HepG2 (cell line): ENCODE measurements around the gene NPPA. TPM values are rescaled to one million over a fixed set of nuclear protein-coding genes. Genes with fewer than 3 reads are reported as not detected.

ENCODE experiments used
- ATAC-seq: fragments of 200-7000 bp; cut with Tn5 transposase; 3 replicates; pipeline ENCODE4 v1.9.1; 2020; ENCODE audit warnings: mild to moderate bottlenecking, moderate library complexity
- BruUV-seq: library from RNA; stranded (reverse); fragments of 400-500 nt; replicated peaks from 2 replicates; lab custom pipeline; 2021; lab: Mats Ljungman, UMichigan
- CTCF ChIA-PET: fragments of 300-600 bp; formaldehyde crosslinking; extraction: SDS; loops from one replicate; lab custom pipeline; 2021; ENCODE audit warnings: low total read pairs, inconsistent platforms, low intra/inter-chr PET ratio; lab: Yijun Ruan, JAX
- POLR2A ChIA-PET: fragments of 350-600 bp; sonication (Branson Sonifier 250); formaldehyde crosslinking; loops from one replicate; lab custom pipeline; 2020; ENCODE audit warnings: antibody characterized with exemption, inconsistent platforms; lab: Yijun Ruan, JAX
- DNase-seq: peaks from one replicate; pipeline ENCODE4 v3.0.0-alpha.2; 2015; ENCODE audit warnings: low spot score
- FAIRE-seq: peaks from 3 replicates; lab custom pipeline; 2011; peaks lifted over from hg19 to GRCh38; lab: Jason Lieb, UNC
- H2AFZ ChIP-seq: one replicate; pipeline ENCODE4 v1.6.1; 2011; ENCODE audit warnings: low read length, inconsistent platforms
- H3K27ac ChIP-seq: fragments of 300-600 bp; 3 replicates; pipeline ENCODE4 v1.8.0; 2011; ENCODE audit warnings: mixed run types, mild to moderate bottlenecking, mixed read lengths, low read length, inconsistent platforms; ENCODE audit not compliant: insufficient read depth; ENCODE audit errors: extremely low read length
- H3K27me3 ChIP-seq, 2 experiments: fragments of 200-600 bp in 1 of 2; 2 replicates in 1 of 2; 3 replicates in 1 of 2; pipeline versions ENCODE4 v1.6.0 to v1.8.0; 2011; ENCODE audit warnings: low read length in 2 of 2, mild to moderate bottlenecking in 2 of 2, moderate library complexity in 2 of 2, inconsistent platforms in 1 of 2; ENCODE audit not compliant: insufficient read depth in 2 of 2, control insufficient read depth in 1 of 2
- H3K36me3 ChIP-seq, 2 experiments: fragments of 200-600 bp in 1 of 2; replicated peaks in 1 of 2; 2 replicates in 1 of 2; 3 replicates in 1 of 2; pipeline versions ENCODE4 v1.5.1 to v1.8.0; 2011; ENCODE audit warnings: low read length in 2 of 2, inconsistent platforms in 1 of 2; ENCODE audit not compliant: insufficient read depth in 2 of 2, control insufficient read depth in 1 of 2
- H3K4me1 ChIP-seq: 2 replicates; pipeline ENCODE4 v1.5.1; 2012; ENCODE audit warnings: low read length, inconsistent platforms; ENCODE audit not compliant: insufficient read depth
- H3K4me2 ChIP-seq: 2 replicates; pipeline ENCODE4 v1.6.0; 2011; ENCODE audit warnings: low read depth, low read length, inconsistent platforms
- H3K4me3 ChIP-seq, 3 experiments: fragments of 200-600 bp in 1 of 3; sonication (generic), shearing (Covaris generic) in 1 of 3; replicated peaks in 1 of 3; 2 replicates each; pipeline ENCODE4 v1.5.1; 2011 to 2016; ENCODE audit warnings: low read length in 3 of 3, inconsistent platforms in 2 of 3, low read depth in 2 of 3, mild to moderate bottlenecking in 2 of 3, control low read depth in 1 of 3, mixed read lengths in 1 of 3; ENCODE audit not compliant: insufficient read depth in 1 of 3
- H3K79me2 ChIP-seq: one replicate; pipeline ENCODE4 v1.6.1; 2011; ENCODE audit warnings: low read length, inconsistent platforms; ENCODE audit not compliant: insufficient read depth
- H3K9ac ChIP-seq: 2 replicates; pipeline ENCODE4 v1.6.0; 2011; ENCODE audit warnings: mild to moderate bottlenecking, low read depth, low read length, inconsistent platforms; ENCODE audit not compliant: insufficient read depth
- H3K9me3 ChIP-seq: 2 replicates; pipeline ENCODE4 v1.5.1; 2012; ENCODE audit warnings: mild to moderate bottlenecking, low read length
- H4K20me1 ChIP-seq: 2 replicates; pipeline ENCODE4 v1.6.0; 2011; ENCODE audit warnings: inconsistent platforms, mild to moderate bottlenecking, low read length, moderate library complexity; ENCODE audit not compliant: insufficient read depth
- BORCS8-MEF2B ChIP-seq: sonication (generic); formaldehyde crosslinking; IDR thresholded peaks from 2 replicates; pipeline ENCODE4 v1.8.0; 2022; ENCODE audit warnings: mild to moderate bottlenecking, missing genetic modification reagents
- BRF2 ChIP-seq: sonication (generic); formaldehyde crosslinking; IDR thresholded peaks from 2 replicates; pipeline ENCODE4 v1.8.1; 2022; ENCODE audit warnings: mild to moderate bottlenecking, missing genetic modification reagents
- CEBPZ ChIP-seq: IDR thresholded peaks from 2 replicates; pipeline ENCODE4 v1.6.1; 2012; ENCODE audit warnings: low read length, improper control_type of control experiment
- IRF2 ChIP-seq: IDR thresholded peaks from 2 replicates; pipeline ENCODE4 v1.6.1; 2018; ENCODE audit warnings: missing genetic modification reagents, missing compliant biosample characterization
- KDM1A ChIP-seq: IDR thresholded peaks from 2 replicates; pipeline ENCODE4 v1.6.1; 2016; ENCODE audit warnings: missing compliant biosample characterization
- KDM5B ChIP-seq: sonication (generic); formaldehyde crosslinking; IDR thresholded peaks from 2 replicates; pipeline ENCODE4 v1.4.0; 2020; ENCODE audit warnings: missing genetic modification reagents, mild to moderate bottlenecking, borderline replicate concordance
- SP140L ChIP-seq: sonication (generic); formaldehyde crosslinking; IDR thresholded peaks from 2 replicates; pipeline ENCODE4 v1.4.0; 2020; ENCODE audit warnings: missing genetic modification reagents, borderline replicate concordance
- WIZ ChIP-seq: sonication (generic); formaldehyde crosslinking; IDR thresholded peaks from 2 replicates; pipeline ENCODE4 v1.5.1; 2020; ENCODE audit warnings: mild to moderate bottlenecking, missing genetic modification reagents
- YY1 ChIP-seq: IDR thresholded peaks from 2 replicates; pipeline ENCODE4 v1.6.1; 2011; ENCODE audit warnings: low read length, low read depth, moderate library complexity, mild to moderate bottlenecking; ENCODE audit not compliant: insufficient read depth, insufficient replicate concordance
- ZNF136 ChIP-seq: sonication (generic); formaldehyde crosslinking; IDR thresholded peaks from 2 replicates; pipeline ENCODE4 v1.8.1; 2022; ENCODE audit warnings: low read depth, mild to moderate bottlenecking, moderate library complexity, missing genetic modification reagents
- ZNF18 ChIP-seq: sonication (generic); formaldehyde crosslinking; IDR thresholded peaks from 2 replicates; pipeline ENCODE4 v1.8.0; 2022; ENCODE audit warnings: mild to moderate bottlenecking, missing genetic modification reagents; ENCODE audit not compliant: insufficient replicate concordance
- ZNF501 ChIP-seq: sonication (generic); formaldehyde crosslinking; IDR thresholded peaks from 2 replicates; pipeline ENCODE4 v1.5.1; 2020; ENCODE audit warnings: mild to moderate bottlenecking, moderate library complexity, missing genetic modification reagents
- ZNF570 ChIP-seq: sonication (generic); formaldehyde crosslinking; IDR thresholded peaks from 2 replicates; pipeline ENCODE4 v1.4.0; 2020; ENCODE audit warnings: mild to moderate bottlenecking, missing genetic modification reagents, borderline replicate concordance
- ZNF747 ChIP-seq: sonication (generic); formaldehyde crosslinking; IDR thresholded peaks from 2 replicates; pipeline ENCODE4 v1.8.1; 2023; ENCODE audit warnings: missing genetic modification reagents, mild to moderate bottlenecking, borderline replicate concordance
- ZNF816 ChIP-seq: sonication (generic); formaldehyde crosslinking; IDR thresholded peaks from 2 replicates; pipeline ENCODE4 v1.8.0; 2022; ENCODE audit warnings: missing genetic modification reagents, mild to moderate bottlenecking, borderline replicate concordance
- WGBS: methylation state at CpG from one replicate; pipeline ENCODE4 v1.1.6; 2017; ENCODE audit warnings: low lambda C conversion rate; 5-methylcytosine and 5-hydroxymethylcytosine counted together
- in situ Hi-C: cut with HindIII; loops from 2 replicates; pipeline ENCODE4 v1.10.0; 2017; ENCODE audit warnings: low pct_unique_long_range_greater_than_20kb; ENCODE audit not compliant: extremely low pct_ligation_motif_present
- intact Hi-C: fragments of 100-400 bp; cut with micrococcal nuclease; formaldehyde crosslinking; loops from one replicate; pipeline ENCODE4 v1.10.0; 2022; ENCODE audit not compliant: unreplicated experiment
- polyA plus RNA-seq, 8 experiments: library from polyadenylated mRNA; depleted of rRNA in 3 of 8; stranded (reverse) in 7 of 8; unstranded in 1 of 8; fragments of >200 nt; fragmentation: Illumina TruSeq in 4 of 8; extraction: Trizol in 4 of 8; gene quantifications; 2 replicates each; pipeline versions ENCODE4 v1.2.1 to v1.2.3, GENCODE V29; 2011 to 2016; ENCODE audit warnings: low read depth in 4 of 8, missing spikeins in 1 of 8, mixed read lengths in 1 of 8; ENCODE audit not compliant: insufficient read depth in 1 of 8
- total RNA-seq, 5 experiments: library from RNA; depleted of rRNA; stranded (reverse); fragments of >200 nt; fragmentation: Illumina TruSeq; extraction: Trizol; gene quantifications; 2 replicates each; pipeline ENCODE4 v1.2.3, GENCODE V29; 2016; ENCODE audit warnings: low read depth in 1 of 5

Gene NPPA
- total and polyA plus RNA-seq, 2 of the 13 experiments (the other 11 are each of a cell fraction or from before 2014, with no cell fraction given) = not detected

GRCh38 chr1:11854519-11854918 lies 6.9 kb upstream of the NPPA start:
- Histone ChIP-seq H3K36me3 (no peaks in the 10 kb centered on the region), H3K9me3 (no peaks in the 10 kb centered on the region), H3K9ac (no peak overlapping the region), H3K79me2 (no peaks in the 10 kb centered on the region), H3K4me1 (no peaks in the 10 kb centered on the region), H3K4me3 (no peak overlapping the region), H3K27ac (no peak overlapping the region), H4K20me1 (no peaks in the 10 kb centered on the region), H2AFZ (no peak overlapping the region), H3K4me2 (no peak overlapping the region), H3K27me3 (peaks cover 2 to 31% of the 10 kb centered on the region in 2 experiments; a peak in 4 of 5 replicates)
- FAIRE-seq (no peak), DNase-seq (no peak), ATAC-seq (peak; percentile 17)
- ChIA-PET CTCF (no interaction called here), POLR2A (no interaction called here)
- intact Hi-C loops (no loop called here), in situ Hi-C loops (no loop called here)
- TF ChIP-seq ZNF501 (CRISPR knock-in tag) (no peak), BORCS8-MEF2B (no peak), WIZ (CRISPR knock-in tag) (no peak), ZNF136 (CRISPR knock-in tag) (no peak), ZNF18 (CRISPR knock-in tag) (no peak), ZNF747 (CRISPR knock-in tag) (no peak), SP140L (CRISPR knock-in tag) (no peak), YY1 (no peak), KDM1A (CRISPR knock-in tag) (no peak), KDM5B (CRISPR knock-in tag) (no peak), CEBPZ (no peak), BRF2 (CRISPR knock-in tag) (no peak), ZNF816 (CRISPR knock-in tag) (no peak), ZNF570 (CRISPR knock-in tag) (no peak), IRF2 (CRISPR knock-in tag) (no peak)
- no TSS peak for BruUV-seq
- 20% methylated on average over 7 of the region's 8 CpGs for WGBS
